ENCODE measurements around the gene KIF5B. TPM values are rescaled to one million over a fixed set of nuclear protein-coding genes. Genes with fewer than 3 reads are reported as not detected.

KIF5B gene
- total and polyA plus RNA-seq, 2 of the 8 experiments (the other 6 are each of a cell fraction or from before 2014, with no cell fraction given): 9.8 to 68.4 TPM

DNA sequence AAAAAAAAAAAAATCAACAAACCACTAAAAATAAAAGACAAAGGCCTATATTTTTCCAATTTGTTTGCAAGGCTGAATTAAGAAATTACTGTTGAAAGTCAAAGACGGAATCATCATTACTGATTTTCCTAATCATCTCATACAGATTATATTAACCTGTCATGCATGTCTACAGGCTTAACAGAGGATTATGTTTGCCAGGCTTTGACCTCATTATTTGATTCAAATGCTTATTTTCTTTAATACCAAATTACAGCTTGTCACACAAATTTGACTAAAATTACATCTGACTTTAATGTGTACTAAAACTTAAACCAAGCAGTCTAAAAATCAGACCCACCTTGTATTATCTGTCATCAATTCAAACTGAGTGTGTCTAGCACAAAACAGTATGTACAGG is 21.2 kb downstream of the KIF5B start (continued):
- TF ChIP-seq CBX8 (IDR thresholded peaks at IDR 0.05; ENCODE audit: borderline replicate concordance, low read depth, low read length): no peak
- no peak for TF ChIP-seq NANOG (IDR thresholded peaks at IDR 0.05; ENCODE audit: insufficient read depth, low read depth, low read length, poor library complexity, severe bottlenecking)
- TF ChIP-seq RAD21 (IDR thresholded peaks at IDR 0.05 in 1 of 2, conservative IDR thresholded peaks at IDR 0.05 in 1 of 2; ENCODE audit: low read depth in 2 of 2, low read length in 2 of 2): no peak
